ENCODE data around the gene EPHA7. TPM values are rescaled to one million over a fixed set of nuclear protein-coding genes. Genes with fewer than 3 reads are reported as not detected.

The EPHA7 gene
- not detected in 2 replicates for total RNA-seq

GRCh38 chr6:93419304-93420162 lies at the start of gene EPHA7:
EPHA7 (minus strand) TSS chr6:93419559; CDS start chr6:93419341, 218 bp downstream.

